Germinal center (tissue), 1 donor: Measurements from ENCODE around the gene TMEM150A.
"Not testable (repeated sequence)": the region's sequence is repeated elsewhere in the genome, so short reads cannot be mapped to it uniquely, and the experiment has no call there.

Source experiments
- DNase-seq: peaks from one replicate; pipeline ENCODE4 v3.0.0; 2012; ENCODE audit warnings: mixed read lengths, low spot score

The TMEM150A gene

DNA sequence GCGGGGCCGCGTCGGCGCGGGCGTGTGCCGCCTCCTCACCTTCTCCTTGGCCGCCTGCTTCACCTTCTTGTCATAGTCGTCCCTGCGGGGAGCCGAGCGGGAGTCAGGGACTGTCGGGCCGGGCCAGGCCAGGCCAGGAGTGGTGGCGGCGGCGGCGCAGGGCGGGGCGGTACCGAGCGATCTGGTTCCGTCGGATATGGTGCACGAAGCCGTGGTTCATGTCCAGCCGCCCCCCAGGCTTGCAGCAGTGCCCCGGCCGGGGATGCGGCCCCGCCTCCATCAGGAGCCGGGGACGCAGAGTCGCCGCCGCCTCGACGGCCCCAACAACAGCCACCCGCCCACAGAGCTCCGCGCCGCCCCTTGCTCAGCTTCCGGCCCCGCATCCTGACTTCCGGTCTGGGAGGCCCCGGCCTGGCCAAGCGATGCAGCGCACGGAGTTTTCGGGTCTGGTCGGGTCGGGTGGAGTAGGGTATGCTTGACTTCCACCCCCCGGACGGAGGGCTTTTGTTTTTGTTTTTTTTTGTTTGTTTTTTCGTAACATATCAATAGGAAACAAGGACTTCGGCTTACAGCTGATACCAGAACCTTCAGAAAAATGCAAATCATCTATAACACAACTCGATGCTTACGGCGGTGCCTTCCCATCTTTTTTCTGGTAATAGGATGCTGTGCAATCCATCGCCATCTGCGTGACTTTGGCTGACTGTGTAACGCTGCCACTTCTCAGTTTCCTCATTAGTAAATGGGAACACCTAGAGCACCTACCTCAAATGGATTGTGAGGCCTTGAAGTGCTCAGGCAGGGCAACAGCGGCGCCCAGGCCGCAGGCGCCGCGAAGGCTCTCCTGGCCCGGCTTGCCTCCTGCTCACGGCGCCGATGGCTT, 9.4 kb upstream of the TMEM150A start, which contains the start of gene C2orf68:
Gene C2orf68, minus strand, starts transcription at position 362 of the 883 bp plus-strand sequence. Its CDS starts 82 bp downstream, at position 280.
- DNase-seq, result peak; percentile 90

- no peak for DNase-seq
Measured at GRCh38 chr2:85611217-85611704, 8.8 kb upstream of the TMEM150A start.

DNA sequence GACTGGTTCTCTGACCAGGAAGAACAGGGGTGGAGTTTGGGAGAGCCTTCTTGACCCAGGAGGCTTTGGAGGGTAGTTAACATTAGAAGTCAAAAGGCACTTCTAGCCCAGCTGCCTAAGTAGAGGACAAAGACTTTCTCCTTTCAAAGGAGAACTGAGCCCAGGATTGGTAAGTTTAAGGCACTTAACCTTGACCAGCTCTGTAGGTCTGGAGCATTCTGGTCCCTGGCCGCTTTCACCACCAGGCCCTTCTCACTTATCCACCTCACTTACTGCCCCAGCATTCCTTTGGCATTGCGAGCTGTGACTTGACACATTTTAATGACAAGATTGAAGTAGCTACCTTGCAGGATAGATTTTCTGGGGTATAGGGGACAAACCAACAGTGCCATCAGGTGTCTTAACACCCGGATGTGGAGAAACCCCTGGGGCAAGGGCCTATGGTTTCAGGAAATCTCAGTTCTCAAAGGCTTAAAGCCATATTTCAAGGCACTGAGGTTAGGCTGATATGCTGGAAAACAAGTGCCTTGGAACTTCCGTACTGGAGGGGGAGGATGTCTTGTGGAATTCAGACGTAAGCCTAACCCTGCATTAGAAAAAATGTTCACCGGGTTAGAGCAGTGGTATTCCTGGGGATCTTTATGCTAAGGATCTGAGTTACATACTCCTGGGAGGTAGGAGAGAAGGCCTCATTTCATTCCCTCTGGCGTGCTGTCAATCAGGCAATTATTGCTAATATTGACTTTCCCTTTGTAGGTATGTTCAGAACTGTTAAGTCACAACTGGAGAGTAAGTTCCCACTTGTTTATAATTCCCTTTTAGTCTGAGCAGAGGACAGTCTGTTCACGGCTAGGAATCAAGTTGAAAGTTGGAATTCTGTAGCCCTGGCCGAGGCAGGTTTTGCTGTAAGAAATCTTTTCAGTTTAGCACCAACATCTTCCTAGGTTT, 5.0 kb upstream of the TMEM150A start:
- DNase-seq, result no peak

GRCh38 chr2:85606116-85606455, 3.6 kb upstream of the TMEM150A start:
- DNase-seq, result no peak

DNA sequence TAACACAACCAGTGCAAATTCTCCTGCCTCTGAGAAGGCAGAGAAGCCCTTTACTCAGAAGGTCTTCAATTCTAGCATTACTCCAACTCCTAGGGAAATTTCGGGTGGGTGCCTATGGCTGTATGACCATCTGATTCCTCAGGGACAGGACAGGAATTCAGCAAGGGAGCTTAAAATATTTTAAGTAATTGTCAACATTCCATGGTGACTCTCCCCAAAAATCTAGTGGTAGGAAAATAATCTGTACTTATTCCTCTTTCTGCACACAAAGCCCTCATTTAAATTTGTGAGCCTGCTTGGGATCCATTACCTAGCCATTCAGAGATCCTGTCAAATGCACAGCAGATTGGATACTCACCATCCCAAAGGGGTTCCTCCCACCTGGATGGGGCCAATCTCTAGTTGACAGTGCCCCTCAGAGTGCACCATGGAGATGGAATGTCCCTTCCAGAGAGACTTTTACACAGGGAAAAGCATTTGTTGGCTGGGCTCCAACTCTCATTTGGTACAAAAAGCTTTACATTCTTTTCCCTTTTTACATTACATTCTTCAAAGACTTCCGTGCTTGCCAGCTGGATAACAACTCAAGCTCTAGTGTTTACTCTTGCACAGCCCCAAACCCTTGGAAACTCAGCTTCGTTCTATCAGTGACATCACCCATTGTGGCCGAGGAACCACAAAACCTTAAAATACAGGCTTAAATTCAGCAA, 3.1 kb upstream of the TMEM150A start:
- no peak for DNase-seq

GRCh38 chr2:85604568-85605339, 2.3 kb upstream of the TMEM150A start:
- DNase-seq, result no peak

DNA sequence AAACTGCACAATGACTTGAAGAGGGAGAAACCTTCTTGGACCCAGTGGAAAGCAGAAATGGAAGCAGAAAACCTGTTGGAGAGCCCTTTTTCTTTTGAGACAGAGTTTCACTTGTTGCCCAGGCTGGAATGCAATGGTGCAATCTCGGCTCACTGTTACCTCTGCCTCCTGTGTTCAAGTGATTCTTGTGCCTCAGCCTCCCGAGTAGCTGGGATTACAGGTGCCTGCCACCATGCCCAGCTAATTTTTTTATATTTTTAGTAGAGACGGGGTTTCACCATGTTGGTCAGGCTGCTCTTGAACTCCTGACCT, 1.6 kb upstream of the TMEM150A start:
- DNase-seq, result not testable (repeated sequence)

- DNase-seq, result no peak
Measured at GRCh38 chr2:85601771-85602475, 575 bp downstream of the TMEM150A start.

GRCh38 chr2:85600951-85601770, 1.3 kb downstream of the TMEM150A start:
- DNase-seq, result no peak

DNA sequence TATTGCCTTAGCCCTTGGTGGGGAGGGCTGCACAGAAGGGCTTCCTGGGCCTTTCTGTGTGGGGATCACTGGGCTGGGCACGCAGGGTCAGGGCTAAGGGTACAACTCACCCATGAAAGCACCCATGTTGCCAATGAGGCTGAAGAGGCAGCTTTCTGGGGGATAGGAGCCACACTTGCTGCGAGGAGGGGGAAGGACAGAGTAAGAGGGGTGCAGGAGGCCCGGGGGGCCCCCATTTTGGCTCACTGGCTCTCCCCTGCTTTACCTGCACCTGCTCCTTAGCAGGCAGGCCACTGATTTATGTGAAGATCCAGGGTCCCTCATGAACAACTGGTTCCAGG, 2.3 kb downstream of the TMEM150A start:
- no peak for DNase-seq

GRCh38 chr2:85599468-85600234, 2.8 kb downstream of the TMEM150A start:
- DNase-seq, result no peak

DNA sequence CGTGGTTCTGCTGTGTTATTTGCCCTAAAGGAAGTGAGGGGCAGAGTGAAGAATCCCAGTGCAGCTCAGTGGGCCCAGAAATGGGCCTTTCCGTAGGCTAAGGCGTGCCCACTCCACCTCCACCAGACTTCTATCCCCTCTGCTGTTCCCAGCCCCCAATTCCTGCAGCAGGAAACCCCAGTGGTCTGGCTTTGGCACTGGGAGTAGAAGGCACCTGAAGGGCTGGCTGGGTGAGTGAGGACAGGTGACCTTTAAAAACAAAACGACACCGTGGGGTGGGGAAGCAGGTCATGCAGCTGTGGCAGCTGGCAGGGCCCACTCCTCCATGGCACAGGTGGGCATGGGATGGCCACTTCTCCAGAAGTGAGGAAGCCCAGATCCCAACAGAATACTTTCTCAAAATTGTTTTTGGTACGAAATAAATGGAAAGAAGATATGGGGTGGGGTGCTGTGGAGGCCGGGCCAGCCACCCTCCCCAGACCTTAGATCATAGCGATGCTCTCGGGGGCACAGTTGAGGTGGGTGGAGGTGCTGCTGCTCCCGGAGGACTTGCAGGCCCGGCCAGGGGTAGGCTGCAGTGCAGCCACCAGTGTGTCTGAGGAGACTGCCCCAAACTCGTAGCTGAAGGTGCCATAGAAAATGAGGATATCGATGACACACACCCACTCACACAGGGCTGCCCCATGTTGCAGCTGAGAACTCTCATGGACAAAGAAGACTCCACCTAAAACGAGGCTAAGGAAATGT, 3.7 kb downstream of the TMEM150A start:
- DNase-seq, result no peak

DNA sequence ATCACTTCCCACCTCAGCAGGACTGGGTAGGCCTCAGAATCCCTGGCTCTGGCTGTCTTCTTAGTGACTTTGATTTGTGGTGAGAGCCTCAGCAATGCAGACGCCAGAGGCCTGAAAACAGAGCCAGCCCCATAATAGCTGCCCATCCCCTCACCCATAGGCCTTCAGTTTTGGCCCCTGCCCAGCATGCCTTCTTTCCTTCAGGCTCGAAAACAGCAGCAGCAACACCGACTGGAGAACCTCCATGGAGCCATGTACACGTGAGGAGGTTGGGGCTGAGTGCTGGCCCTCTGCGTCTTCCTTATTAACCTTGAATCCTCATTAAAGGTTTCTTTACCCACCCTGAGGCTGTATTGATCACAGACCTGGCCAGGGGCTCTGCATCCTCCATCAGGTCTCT, 5.3 kb downstream of the TMEM150A start:
- no peak for DNase-seq

DNA sequence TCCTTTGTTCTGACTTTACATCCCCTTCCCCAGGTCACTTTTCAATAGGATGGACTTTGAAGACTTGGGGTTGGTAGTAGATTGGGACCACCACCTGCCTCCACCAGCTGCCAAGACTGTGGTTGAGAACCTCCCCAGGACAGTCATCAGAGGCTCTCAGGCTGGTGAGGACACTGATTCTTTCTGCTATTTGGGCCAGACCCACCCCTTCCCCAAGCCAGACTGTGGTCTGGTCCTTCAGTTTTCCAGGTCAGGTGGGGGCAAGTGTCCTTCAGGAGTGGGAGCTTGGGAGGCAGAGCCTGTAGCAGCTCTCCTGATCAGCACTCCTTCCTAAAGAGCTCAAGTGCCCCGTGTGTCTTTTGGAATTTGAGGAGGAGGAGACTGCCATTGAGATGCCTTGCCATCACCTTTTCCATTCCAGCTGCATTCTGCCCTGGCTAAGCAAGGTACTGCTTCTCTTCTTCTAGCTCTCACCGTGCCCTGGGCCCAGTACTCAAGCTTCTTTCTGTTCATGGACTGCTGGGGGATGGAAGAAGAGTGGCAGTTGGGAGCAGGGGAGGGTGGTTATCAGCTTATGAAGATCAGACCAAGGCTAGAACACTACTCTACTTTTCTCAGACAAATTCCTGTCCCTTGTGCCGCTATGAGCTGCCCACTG, 5.9 kb downstream of the TMEM150A start:
- no peak for DNase-seq

- no peak for DNase-seq
Measured at GRCh38 chr2:85596026-85596333, 6.5 kb downstream of the TMEM150A start.

DNA sequence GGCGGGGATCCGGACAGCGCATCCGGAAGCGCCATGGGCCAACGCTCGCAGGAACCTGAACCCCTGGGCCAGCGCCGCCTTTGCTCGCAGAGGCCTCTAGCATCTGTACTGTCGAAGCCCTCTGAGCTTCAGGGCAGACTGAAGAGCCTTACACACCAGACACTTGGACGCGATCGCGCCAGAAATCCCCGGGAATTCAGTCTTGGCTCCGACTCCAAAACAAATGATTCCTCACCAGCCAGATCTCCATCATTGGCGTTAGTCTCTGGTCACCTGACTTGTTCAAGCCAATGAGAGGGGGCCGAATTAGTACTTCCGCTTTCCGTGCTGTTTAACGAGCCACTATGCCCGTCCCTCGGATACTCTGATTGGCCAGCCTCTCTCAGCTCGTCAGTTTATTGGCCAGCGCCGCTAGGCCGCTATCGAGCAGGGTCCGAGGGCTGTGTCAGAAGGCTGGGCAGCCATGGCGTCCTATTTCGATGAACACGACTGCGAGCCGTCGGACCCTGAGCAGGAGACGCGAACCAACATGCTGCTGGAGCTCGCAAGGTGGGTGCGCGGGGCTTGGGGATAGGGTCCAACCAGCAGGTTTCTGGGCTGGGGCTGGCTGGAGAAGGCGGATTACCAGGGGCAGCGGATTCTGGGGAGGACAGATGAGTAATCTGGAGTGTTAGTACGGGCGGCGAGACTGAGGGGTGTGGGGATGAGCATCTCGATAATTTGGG, 7.0 kb downstream of the TMEM150A start, which contains the start of gene RNF181:
Gene RNF181, plus strand, starts transcription at position 445 of the 725 bp plus-strand sequence. Its CDS starts 19 bp downstream, at position 464.
- DNase-seq, result peak; percentile 97

- DNase-seq, result no peak
Measured at GRCh38 chr2:85594715-85595300, 7.7 kb downstream of the TMEM150A start.
